H1 (cell line): ENCODE results near the gene PPRC1. TPM values are rescaled to one million over a fixed set of nuclear protein-coding genes. Genes with fewer than 3 reads are reported as not detected.

ENCODE experiments used
- EGR1 ChIP-seq: IDR thresholded peaks from 2 replicates; pipeline ENCODE4 v1.6.1; 2011; ENCODE audit warnings: low read depth, low read length, borderline replicate concordance
- GABPA ChIP-seq: IDR thresholded peaks from 2 replicates; pipeline ENCODE4 v1.6.1; 2011; ENCODE audit warnings: mild to moderate bottlenecking, low read length, moderate library complexity, borderline replicate concordance; ENCODE audit not compliant: insufficient read depth
- GTF2F1 ChIP-seq: IDR thresholded peaks from 2 replicates; pipeline ENCODE4 v1.6.1; 2012; ENCODE audit warnings: low read depth, low read length, improper control_type of control experiment, borderline replicate concordance
- HDAC6 ChIP-seq: IDR thresholded peaks from one replicate; pipeline ENCODE4 v1.7.1; 2012; ENCODE audit warnings: low read depth, mild to moderate bottlenecking, inconsistent platforms, low read length, moderate library complexity
- KDM4A ChIP-seq: IDR thresholded peaks from one replicate; pipeline ENCODE4 v1.7.1; 2012; ENCODE audit warnings: low read depth, mild to moderate bottlenecking, moderate library complexity, low read length, inconsistent platforms; ENCODE audit not compliant: severe bottlenecking
- SIRT6 ChIP-seq: IDR thresholded peaks from one replicate; pipeline ENCODE4 v1.7.1; 2012; ENCODE audit warnings: low read length, inconsistent platforms
- TAF7 ChIP-seq: optimal IDR thresholded peaks from 2 replicates; pipeline ENCODE3; 2011; ENCODE audit warnings: low read depth, mild to moderate bottlenecking, inconsistent platforms, low read length, moderate library complexity, borderline replicate concordance
- YY1 ChIP-seq: IDR thresholded peaks from 2 replicates; pipeline ENCODE4 v1.6.1; 2011; ENCODE audit warnings: low read depth, mild to moderate bottlenecking, low read length
- polyA plus RNA-seq, 7 experiments: library from polyadenylated mRNA; depleted of rRNA in 3 of 7; stranded (reverse) in 5 of 7; unstranded in 2 of 7; fragments of >200 nt in 5 of 7; fragments of 200-250 nt in 2 of 7; gene quantifications; 1 replicate in 5 of 7; 2 replicates in 1 of 7; 4 replicates in 1 of 7; pipeline versions ENCODE4 v1.2.1 to v1.2.3, GENCODE V29; 2011 to 2013; ENCODE audit warnings: missing spikeins in 2 of 7, mixed read lengths in 2 of 7
- total RNA-seq: library from RNA; stranded (reverse); fragmentation: NEBNext Ultra II Directional; extraction: Animal tissue kit (Norgen Biotek cat#: 25700); gene quantifications from 2 replicates; pipeline ENCODE4 v1.2.1, GENCODE V29; 2021
- TF ChIP-seq, protein P1 (sequence below): IDR thresholded peaks from 2 replicates; pipeline ENCODE4 v1.6.1; 2011; ENCODE audit warnings: low read depth, mild to moderate bottlenecking, low read length; ENCODE audit not compliant: insufficient read depth
- TF ChIP-seq, protein P2 (sequence below): IDR thresholded peaks from 2 replicates; pipeline ENCODE4 v1.6.1; 2012; ENCODE audit warnings: inconsistent platforms

The PPRC1 gene
- total and polyA plus RNA-seq, 2 of the 8 experiments (the other 6 are each of a cell fraction or from before 2014, with no cell fraction given), result 46.5 to 88.4 TPM

DNA sequence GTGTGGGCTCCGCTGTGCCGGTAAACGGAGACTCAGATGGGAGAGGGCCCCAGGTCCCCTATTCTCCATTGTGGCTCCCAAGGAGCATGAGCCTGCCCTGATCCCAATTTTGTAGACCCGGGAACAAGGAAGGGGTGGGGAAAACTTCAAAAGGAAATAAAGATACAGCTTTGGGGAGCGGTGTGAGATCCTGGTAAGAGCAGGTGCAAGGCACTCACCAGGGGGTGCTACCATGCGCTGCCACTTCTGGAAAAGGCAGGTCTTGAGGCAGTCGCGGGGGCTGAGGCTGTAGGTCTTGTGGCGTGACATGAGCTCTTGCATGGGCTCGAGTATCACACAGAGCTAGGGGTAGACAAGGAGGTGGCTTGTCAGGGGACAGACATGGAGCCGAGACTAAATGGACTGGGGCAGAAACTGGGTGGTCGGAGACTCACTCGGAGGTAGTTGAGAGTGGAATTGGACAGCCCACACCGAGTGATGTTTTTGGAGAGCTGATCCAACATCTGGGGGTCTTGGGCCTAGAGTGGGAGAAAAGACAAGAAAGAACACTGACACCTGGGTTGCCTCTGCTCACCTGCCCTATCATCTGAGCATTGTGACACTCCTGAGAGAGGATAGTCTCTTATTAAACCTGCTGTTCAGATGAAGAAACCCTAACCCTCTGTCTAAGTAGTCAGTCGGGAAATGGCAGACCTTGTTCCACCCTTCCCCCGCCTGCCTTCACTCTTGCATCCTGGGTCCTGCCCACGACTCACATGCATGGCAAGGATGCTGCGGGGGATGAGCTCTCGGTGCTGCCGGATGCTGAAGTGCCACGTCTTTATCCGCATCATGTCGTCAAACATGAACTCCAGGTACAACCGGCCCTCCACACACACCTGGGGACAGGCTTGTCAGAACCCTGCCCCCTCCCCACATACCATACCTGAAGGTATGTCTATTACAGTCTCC lies 23.4 kb upstream of the PPRC1 start (continued):
- TF ChIP-seq HDAC6 (no peak), YY1 (no peak), KDM4A (no peak), SIRT6 (no peak), TAF7 (no peak), GTF2F1 (no peak), EGR1 (no peak), GABPA (no peak)
- TF ChIP-seq, protein P1, sequence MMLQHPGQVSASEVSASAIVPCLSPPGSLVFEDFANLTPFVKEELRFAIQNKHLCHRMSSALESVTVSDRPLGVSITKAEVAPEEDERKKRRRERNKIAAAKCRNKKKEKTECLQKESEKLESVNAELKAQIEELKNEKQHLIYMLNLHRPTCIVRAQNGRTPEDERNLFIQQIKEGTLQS, result no peak
- TF ChIP-seq, protein P2, sequence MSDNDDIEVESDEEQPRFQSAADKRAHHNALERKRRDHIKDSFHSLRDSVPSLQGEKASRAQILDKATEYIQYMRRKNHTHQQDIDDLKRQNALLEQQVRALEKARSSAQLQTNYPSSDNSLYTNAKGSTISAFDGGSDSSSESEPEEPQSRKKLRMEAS, result no peak
